KOPT-K1 (cell line): Measurements from ENCODE around the gene RBM33.

Experiments
- H3K27ac ChIP-seq: fragments of 200-600 bp; sonication (generic); 2 replicates; pipeline ENCODE4 v1.5.1; 2016; ENCODE audit warnings: antibody characterized with exemption, mild to moderate bottlenecking, low read depth, low read length; ENCODE audit not compliant: poor library complexity, severe bottlenecking
- H3K36me3 ChIP-seq: fragments of 200-600 bp; sonication (generic); 2 replicates; pipeline ENCODE4 v1.5.1; 2017; ENCODE audit warnings: antibody characterized with exemption, mild to moderate bottlenecking, low read length, moderate library complexity; ENCODE audit not compliant: insufficient read depth
- H3K9me3 ChIP-seq: fragments of 200-600 bp; sonication (generic); 2 replicates; pipeline ENCODE4 v1.5.1; 2017; ENCODE audit warnings: antibody characterized with exemption, low read length, mild to moderate bottlenecking; ENCODE audit not compliant: insufficient read depth, poor library complexity, severe bottlenecking

The RBM33 gene

DNA sequence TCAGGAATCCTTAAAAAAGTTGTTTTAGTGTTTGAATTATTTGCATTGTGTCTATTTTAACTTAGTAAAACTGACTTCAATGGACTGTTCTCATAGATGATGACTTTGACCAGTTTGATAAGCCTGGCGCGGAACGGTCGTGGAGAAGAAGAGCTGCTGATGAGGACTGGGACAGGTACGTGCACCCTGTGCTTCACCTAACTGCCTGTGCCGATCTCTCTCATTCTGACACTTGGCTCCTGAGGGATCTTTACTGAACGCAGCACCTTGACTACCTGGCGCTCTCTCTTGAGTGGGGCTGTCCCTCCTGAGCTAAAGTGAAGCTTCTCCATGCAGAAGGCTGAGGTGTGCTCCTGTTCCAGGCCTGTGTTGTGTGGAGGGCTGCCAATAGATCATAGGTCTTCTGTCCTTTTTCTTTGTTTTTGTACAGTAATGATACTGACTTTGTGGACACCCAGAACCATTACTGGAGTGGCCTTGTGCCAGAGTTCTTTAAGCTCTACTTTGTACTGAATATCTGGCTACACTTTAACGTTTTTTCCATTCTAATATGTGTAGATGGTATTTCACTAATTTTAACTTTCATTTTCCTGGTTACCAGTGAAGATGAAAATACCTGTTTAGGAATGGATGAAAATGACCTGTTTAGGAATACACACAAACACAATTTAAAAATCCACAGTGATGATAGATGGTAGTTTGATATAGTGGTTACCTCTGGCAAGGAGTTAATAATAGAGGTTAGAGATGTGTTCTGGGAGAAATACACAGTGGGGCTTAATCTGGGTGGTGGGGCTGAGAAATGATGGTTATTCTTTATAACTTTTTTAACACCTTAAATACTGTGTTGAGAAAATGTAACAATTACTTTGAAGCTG, 20.9 kb downstream of the RBM33 start:
- Histone ChIP-seq H3K9me3 (peaks cover under 1% of the 10 kb centered on the region), H3K27ac (no peak overlapping the region), H3K36me3 (peaks cover 50% of the 10 kb centered on the region)

DNA sequence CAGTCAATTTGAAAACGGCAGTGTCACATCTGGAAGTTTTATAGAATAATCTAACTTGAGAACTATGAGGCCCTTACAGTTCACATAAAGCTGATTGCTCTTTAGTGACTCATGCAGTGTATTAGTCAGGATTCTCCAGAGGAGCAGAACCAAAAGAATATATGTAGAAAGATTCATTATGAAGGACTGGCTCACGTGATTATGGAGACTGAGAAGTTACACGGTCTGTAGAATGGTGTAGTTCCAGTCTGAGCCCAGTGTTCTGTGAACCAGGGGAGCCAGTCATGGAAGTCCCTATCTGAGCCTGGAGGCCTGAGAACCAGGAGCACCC, 21.5 kb downstream of the RBM33 start:
- peaks cover 51% of the 10 kb centered on the region for H3K36me3 ChIP-seq
- no peak overlapping the region for H3K27ac ChIP-seq
- no peaks in the 10 kb centered on the region for H3K9me3 ChIP-seq

DNA sequence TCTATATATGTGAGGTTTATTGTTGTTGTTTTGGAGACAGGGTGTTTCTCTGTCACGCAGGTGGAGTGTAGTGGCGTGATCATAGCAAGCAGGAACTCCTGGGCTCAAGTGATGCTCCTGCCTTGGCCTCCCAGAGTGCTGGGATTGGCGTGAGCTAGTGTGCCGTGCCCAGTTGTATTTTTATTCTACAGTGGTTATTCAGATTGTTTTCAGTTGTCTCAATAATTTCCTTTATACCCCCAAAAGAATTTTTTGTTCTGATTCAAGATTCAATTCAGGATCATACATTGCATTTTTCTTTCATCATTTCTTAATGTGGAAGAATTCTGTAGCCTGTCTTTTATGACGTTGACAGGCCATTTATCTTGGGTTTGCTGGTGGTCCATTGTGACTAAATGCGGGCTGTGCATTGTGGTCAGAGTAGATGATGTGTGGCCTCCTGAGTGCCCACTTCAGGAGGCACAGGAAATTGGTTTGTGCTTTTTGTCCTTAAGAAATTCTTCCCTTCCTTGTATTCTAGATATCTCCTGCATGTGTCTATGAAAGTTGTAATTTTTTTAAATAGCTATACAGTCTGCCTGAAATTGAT, 22.9 kb downstream of the RBM33 start:
- Histone ChIP-seq H3K27ac (no peak overlapping the region), H3K36me3 (peaks cover 51% of the 10 kb centered on the region), H3K9me3 (no peaks in the 10 kb centered on the region)

DNA sequence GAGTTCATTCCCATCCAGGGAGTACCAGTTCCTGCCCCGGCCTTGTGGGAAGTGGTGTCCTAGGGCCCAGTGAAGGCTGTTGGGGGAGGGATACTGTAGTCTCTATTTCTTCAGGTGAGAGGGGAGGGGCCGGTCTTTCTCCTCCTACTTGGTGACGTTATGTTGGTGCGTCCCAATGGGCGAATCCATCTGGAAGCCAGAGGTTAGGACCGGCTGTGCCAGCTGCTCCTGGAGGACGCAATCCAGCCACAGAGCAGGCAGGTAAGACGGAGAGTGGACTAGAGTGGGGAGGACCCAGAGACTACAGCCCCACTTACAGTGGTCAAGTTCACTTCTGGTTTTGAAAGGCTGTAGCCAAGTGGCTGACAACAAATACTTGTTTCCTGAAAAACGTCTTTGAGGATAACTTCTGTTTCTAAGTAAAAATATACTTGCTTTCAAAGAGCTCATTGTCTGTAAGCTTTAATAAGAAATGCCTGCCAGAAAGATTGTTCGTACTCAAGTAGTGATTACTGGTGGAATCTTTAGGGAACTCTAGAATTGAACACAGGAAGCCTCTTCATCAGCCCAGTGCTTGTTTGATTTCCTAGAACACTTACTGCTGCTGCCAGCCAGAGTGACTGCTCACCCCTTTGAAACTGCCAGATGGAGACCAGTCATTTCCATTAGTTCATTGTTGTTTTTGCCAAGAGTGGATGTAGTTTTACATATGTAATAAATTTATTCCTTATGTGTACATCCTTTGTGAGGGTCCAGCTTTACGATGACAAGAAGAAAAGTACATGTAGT, 25.4 kb downstream of the RBM33 start:
- Histone ChIP-seq H3K9me3 (no peaks in the 10 kb centered on the region), H3K27ac (no peak overlapping the region), H3K36me3 (peaks cover 73% of the 10 kb centered on the region)

DNA sequence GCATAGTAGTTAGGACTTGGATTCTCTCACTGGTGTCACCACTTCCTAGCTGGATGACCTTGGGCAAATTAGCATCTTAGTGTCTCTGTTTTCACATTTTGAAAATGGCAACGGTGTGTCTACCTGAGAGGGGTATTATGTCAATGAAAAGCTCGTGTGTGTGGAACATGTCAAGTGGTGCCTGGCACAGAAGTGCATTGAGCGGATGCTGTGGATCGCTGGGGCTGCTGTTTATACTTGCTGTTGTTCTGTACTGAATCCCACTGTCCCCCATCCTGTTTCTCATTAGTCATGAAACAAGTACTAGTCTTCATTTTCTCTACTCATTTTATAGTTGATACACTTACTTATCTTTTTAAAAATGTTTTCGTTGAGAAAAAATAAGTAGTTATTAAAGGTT, 26.1 kb downstream of the RBM33 start:
- peaks cover 73% of the 10 kb centered on the region for H3K36me3 ChIP-seq
- H3K27ac ChIP-seq = no peak overlapping the region
- H3K9me3 ChIP-seq = no peaks in the 10 kb centered on the region

DNA sequence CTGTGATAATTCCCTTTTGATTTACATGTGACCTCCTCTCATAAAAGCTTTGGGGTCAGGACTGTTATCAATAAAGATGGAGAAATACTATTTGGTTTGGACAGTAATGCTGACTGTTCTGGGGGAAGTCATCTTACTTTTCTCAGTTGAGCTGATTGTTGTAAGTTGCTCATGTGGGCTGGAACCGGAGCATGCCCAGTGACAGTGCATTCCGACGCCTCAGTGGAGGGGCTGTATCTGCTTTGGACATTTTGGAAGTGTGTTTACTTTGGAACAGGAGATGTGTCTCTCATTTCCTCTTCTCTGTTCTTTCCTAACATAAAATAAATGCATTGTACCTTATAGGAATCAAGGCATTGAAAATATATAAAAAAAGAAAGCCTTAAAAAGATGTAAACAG, 30.1 kb downstream of the RBM33 start:
- Histone ChIP-seq H3K9me3 (no peaks in the 10 kb centered on the region), H3K27ac (no peak overlapping the region), H3K36me3 (peaks cover 78% of the 10 kb centered on the region)

DNA sequence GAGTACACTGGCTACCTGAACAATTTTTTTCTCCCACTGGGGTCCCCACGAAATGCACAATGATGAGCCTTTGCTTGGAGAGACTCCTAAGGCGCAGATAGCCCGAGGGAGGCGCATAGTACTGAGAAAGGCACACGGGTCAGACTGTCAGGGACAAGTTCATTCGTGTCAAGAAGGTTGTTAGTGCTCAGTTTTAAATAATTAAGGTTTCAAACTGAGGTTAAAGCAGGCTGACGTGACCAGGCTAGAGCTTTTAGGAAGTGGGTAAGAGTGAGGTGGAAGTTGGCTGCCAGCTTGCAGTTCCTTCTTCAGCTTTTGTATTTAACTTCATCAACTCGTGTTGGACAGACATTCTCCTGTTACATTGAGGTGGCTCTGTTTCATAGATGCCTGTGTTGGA, 31.6 kb downstream of the RBM33 start:
- Histone ChIP-seq H3K9me3 (no peaks in the 10 kb centered on the region), H3K27ac (no peak overlapping the region), H3K36me3 (peaks cover 81% of the 10 kb centered on the region)

DNA sequence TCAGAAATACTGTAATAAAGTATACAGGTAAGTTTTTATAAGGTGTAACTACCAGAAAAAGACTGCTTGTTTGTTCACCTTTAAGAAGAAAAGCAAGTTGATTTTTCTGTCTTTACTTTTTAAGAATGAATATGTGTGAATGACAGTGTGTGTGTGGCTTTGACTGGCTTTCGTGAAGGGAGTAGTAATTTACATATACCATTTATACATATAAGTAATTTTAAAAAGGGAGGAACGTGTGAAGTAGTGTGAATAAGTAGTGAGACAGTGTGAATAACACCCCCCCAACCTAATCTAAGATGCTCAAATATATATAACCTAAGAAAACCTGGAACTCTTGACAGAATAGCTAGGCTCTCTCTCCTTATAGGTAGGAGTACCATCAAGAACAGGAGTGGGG, 33.2 kb downstream of the RBM33 start:
- Histone ChIP-seq H3K27ac (no peak overlapping the region), H3K9me3 (no peaks in the 10 kb centered on the region), H3K36me3 (peaks cover 95% of the 10 kb centered on the region)

DNA sequence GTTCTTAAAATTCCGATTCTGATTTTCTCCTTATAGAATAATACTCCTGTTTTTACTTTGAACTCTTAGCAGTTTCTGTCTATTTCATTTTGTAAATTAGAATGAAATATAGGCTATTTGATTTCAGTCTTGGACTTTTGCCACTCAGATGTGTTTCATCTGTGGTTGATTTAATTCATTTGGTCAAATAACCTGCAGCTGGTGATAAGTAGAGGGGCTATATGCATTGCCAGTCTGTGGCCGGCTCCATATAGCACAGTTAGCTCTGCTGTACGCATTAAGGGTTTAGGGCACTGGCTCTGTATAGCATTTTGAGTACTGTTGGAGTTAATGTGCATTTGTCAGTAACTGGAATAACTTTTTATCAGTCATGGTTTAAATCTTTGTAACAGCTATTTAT, 35.7 kb downstream of the RBM33 start:
- Histone ChIP-seq H3K9me3 (no peaks in the 10 kb centered on the region), H3K27ac (no peak overlapping the region), H3K36me3 (peaks cover 98% of the 10 kb centered on the region)

DNA sequence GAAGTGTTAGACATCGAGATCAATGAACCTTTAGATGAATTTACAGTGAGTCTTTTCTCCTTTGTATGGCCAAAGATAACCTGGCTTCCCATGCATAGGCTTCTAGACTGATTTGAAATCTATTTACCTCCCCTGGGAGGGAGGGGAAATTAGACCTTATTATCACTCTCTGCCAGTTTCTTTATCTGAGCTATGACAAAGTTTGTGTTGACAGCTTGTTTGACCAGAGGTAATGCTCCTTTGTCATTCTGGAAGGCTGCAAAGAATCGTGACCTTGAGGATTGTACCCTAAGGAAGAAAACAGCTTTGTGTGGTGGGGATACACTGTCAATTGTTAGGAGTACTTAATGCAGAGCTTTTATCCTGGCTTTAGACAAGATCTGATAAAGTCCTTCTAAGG, 36.4 kb downstream of the RBM33 start:
- Histone ChIP-seq H3K36me3 (peaks cover 98% of the 10 kb centered on the region), H3K27ac (no peak overlapping the region), H3K9me3 (peaks cover 2% of the 10 kb centered on the region)

DNA sequence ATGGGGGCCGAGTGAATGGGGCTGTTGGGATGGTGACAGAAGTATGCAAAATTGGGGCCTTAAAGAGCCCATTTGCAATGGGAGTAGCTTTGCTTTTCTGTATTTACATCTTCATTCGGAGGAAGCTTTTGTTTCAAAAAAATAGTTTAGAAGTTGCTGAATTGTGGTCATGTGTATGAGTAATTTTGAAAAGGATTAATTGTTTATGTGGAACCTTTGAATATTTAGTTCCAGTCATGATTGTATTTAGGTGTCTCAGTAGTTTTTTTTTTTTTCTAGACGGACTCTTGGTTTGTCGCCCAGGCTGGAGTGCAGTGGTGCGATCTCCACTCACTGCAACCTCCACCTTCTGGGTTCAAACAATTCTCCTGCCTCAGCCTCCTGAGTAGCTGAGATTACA, 37.2 kb downstream of the RBM33 start:
- H3K9me3 ChIP-seq = peaks cover 9% of the 10 kb centered on the region

DNA sequence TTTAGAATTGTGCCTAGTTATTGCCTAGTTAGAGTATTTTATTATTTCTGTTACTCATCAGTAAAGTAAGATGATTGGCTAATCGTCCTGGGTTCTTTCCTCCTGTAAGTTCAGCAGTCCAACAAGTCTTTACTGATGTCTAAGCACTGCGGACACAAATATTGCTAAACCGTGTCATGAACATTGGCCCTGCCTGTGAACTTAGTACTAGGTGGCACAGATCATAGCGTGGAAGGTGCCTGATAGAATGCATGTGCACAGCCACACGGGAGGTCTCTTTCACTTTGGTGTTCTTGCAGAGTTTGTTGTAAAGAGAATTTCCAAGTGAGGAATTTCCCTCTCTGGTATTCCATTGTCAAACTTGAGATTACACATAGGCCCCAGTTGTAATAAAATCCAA, 38.0 kb downstream of the RBM33 start:
- Histone ChIP-seq H3K36me3 (peaks cover 88% of the 10 kb centered on the region), H3K27ac (no peak overlapping the region), H3K9me3 (peaks cover 9% of the 10 kb centered on the region)

More for the DNA sequence above, 37.2 kb downstream of the RBM33 start:
- Histone ChIP-seq H3K27ac (no peak overlapping the region), H3K36me3 (peaks cover 96% of the 10 kb centered on the region)

DNA sequence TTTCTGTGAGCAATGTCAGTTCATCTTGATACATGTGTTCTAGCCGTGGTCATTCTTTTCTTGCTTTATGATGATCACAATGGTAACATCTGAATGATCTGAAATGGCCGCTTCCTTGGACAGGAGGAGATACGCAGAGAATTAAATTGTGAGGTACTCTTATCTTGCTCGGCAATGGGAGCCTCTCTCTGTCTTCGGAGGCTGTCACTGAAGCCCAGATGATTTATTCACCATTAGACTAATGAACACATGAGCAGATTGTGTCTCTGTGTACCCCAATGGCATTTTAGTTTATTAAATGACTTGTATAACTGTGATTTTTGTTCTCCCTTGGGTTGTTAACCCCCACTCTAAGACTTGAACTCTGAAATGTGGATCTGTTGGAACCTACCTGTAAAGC, 38.6 kb downstream of the RBM33 start:
- H3K27ac ChIP-seq = no peak overlapping the region
- H3K36me3 ChIP-seq = peaks cover 82% of the 10 kb centered on the region
- H3K9me3 ChIP-seq = peaks cover 13% of the 10 kb centered on the region

DNA sequence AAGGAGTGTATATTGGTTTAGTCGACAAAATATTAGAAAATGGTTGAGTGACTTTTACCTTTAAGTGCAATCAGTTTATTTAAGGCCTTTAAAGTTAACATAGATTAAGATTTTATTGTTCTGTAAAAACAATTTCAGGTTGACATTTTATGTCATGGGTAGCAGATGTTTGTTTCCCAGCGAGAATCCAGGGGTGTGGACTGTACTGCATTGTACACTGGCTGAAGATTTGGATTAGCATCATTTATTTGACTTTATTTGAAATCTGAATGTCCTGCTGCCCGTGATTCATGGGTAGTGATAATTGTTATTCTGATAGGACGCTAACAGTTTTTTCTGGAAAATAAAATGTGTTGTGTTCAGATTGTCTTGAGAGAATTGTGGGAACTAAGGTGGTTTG, 39.3 kb downstream of the RBM33 start:
- Histone ChIP-seq H3K9me3 (peaks cover 13% of the 10 kb centered on the region), H3K27ac (no peak overlapping the region), H3K36me3 (peaks cover 77% of the 10 kb centered on the region)

DNA sequence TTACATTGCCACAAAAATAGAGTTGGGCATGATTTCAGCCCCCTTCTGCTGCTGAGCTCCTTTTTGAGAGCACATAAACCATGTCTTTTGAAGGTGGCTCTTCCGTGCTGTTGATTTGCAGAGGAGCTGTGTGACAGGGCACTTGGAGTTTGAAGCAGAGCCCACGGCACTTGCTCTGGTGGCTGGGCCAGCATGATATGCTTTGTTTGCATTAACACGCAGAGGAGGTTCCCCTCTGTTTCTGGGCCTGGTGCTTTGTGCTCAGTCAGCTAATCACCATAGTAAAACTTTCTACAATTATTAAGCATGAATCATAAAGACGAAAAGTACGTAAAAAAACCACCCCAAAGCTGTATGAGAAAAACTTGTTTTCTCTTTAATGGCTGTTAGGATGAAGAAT, 40.1 kb downstream of the RBM33 start:
- Histone ChIP-seq H3K9me3 (peaks cover 13% of the 10 kb centered on the region), H3K36me3 (peaks cover 69% of the 10 kb centered on the region), H3K27ac (no peak overlapping the region)
